HL-60 (cell line): ENCODE data around the gene ANO10.

Source experiments
- POLR2AphosphoS5 ChIP-seq: IDR thresholded peaks from 2 replicates; pipeline ENCODE4 v1.6.1; 2012; ENCODE audit warnings: low read depth
- TF ChIP-seq, protein P1 (sequence below): IDR thresholded peaks from one replicate; pipeline ENCODE4 v1.5.1; 2011; ENCODE audit warnings: low read length, control low read depth, inconsistent platforms; ENCODE audit not compliant: insufficient read depth
- TF ChIP-seq, protein P2 (sequence below): IDR thresholded peaks from 2 replicates; pipeline ENCODE4 v1.6.1; 2012; ENCODE audit warnings: low read depth; ENCODE audit not compliant: insufficient replicate concordance

DNA sequence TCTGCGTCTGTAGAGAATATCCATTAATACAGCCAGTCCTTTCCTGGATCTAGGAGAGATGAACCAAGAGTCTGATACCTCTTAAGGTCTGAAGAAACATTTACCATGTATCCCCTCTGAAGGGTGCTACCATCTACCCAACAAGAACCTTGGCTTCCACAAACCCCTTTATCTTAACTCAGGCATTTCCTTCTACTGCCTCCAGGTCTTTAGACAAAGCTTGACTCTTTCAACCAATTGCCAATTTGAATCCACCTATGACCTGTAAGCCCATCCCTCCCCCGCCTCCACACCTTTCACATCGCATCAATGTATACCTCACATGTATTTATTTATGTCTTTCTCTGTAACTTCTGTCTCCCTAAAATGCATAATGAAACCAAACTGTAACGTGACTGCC lies 196.0 kb downstream of the ANO10 start:
- TF ChIP-seq, protein P1, sequence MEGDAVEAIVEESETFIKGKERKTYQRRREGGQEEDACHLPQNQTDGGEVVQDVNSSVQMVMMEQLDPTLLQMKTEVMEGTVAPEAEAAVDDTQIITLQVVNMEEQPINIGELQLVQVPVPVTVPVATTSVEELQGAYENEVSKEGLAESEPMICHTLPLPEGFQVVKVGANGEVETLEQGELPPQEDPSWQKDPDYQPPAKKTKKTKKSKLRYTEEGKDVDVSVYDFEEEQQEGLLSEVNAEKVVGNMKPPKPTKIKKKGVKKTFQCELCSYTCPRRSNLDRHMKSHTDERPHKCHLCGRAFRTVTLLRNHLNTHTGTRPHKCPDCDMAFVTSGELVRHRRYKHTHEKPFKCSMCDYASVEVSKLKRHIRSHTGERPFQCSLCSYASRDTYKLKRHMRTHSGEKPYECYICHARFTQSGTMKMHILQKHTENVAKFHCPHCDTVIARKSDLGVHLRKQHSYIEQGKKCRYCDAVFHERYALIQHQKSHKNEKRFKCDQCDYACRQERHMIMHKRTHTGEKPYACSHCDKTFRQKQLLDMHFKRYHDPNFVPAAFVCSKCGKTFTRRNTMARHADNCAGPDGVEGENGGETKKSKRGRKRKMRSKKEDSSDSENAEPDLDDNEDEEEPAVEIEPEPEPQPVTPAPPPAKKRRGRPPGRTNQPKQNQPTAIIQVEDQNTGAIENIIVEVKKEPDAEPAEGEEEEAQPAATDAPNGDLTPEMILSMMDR, result no peak
- TF ChIP-seq POLR2AphosphoS5, result no peak
- TF ChIP-seq, protein P2, sequence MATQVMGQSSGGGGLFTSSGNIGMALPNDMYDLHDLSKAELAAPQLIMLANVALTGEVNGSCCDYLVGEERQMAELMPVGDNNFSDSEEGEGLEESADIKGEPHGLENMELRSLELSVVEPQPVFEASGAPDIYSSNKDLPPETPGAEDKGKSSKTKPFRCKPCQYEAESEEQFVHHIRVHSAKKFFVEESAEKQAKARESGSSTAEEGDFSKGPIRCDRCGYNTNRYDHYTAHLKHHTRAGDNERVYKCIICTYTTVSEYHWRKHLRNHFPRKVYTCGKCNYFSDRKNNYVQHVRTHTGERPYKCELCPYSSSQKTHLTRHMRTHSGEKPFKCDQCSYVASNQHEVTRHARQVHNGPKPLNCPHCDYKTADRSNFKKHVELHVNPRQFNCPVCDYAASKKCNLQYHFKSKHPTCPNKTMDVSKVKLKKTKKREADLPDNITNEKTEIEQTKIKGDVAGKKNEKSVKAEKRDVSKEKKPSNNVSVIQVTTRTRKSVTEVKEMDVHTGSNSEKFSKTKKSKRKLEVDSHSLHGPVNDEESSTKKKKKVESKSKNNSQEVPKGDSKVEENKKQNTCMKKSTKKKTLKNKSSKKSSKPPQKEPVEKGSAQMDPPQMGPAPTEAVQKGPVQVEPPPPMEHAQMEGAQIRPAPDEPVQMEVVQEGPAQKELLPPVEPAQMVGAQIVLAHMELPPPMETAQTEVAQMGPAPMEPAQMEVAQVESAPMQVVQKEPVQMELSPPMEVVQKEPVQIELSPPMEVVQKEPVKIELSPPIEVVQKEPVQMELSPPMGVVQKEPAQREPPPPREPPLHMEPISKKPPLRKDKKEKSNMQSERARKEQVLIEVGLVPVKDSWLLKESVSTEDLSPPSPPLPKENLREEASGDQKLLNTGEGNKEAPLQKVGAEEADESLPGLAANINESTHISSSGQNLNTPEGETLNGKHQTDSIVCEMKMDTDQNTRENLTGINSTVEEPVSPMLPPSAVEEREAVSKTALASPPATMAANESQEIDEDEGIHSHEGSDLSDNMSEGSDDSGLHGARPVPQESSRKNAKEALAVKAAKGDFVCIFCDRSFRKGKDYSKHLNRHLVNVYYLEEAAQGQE, result no peak
